ENCODE measurements around the gene A4GALT.
"Not testable (repeated sequence)": the region's sequence is repeated elsewhere in the genome, so short reads cannot be mapped to it uniquely, and the experiment has no call there.

- TF ChIP-seq POLR2A, CTCF (IDR thresholded peaks at IDR 0.05): not testable (repeated sequence)
These were observed 29.8 kb upstream of the A4GALT start for GRCh38 chr22:42750421-42750820.
